Measurements from ENCODE around the gene SGK2.

- TF ChIP-seq CTCF (IDR thresholded peaks at IDR 0.05; ENCODE audit: borderline replicate concordance, extremely low read depth, low read length, poor library complexity, severe bottlenecking) (no peak), EZH2 (IDR thresholded peaks at IDR 0.05; ENCODE audit: borderline replicate concordance, low read depth, low read length, severe bottlenecking) (no peak)
These were observed 27.8 kb downstream of the SGK2 start for GRCh38 chr20:43586641-43587040.
